GM23338 (cell line): ENCODE data around the gene SOX9. TPM values are rescaled to one million over a fixed set of nuclear protein-coding genes. Genes with fewer than 3 reads are reported as not detected.

Experiments used
- ATAC-seq: fragments of 200-7000 bp; cut with Tn5 transposase; 3 replicates; pipeline ENCODE4 v1.9.1; 2020
- DNase-seq: peaks from one replicate; pipeline ENCODE4 v3.0.0-alpha.2; 2015; ENCODE audit warnings: low spot score
- H2AFZ ChIP-seq: fragments of 200-600 bp; sonication (generic); 2 replicates; pipeline ENCODE4 v1.8.0; 2016; ENCODE audit warnings: antibody characterized with exemption, mild to moderate bottlenecking, moderate library complexity
- H3F3A ChIP-seq: fragments of 200-600 bp; sonication (generic); replicated peaks from 2 replicates; pipeline ENCODE4 v1.8.0; 2017; ENCODE audit warnings: antibody characterized with exemption, mixed run types, low read depth
- H3K27ac ChIP-seq: fragments of 200-600 bp; sonication (generic); 2 replicates; pipeline ENCODE4 v1.6.1; 2016; ENCODE audit warnings: low read depth
- H3K27me3 ChIP-seq: fragments of 200-600 bp; sonication (generic); 2 replicates; pipeline ENCODE4 v1.8.0; 2016; ENCODE audit warnings: mild to moderate bottlenecking, mixed run types, moderate library complexity; ENCODE audit not compliant: insufficient read depth
- H3K36me3 ChIP-seq: fragments of 200-600 bp; sonication (generic); 2 replicates; pipeline ENCODE4 v1.8.0; 2016; ENCODE audit warnings: mild to moderate bottlenecking; ENCODE audit not compliant: insufficient read depth
- H3K4me1 ChIP-seq: fragments of 200-600 bp; sonication (generic); 2 replicates; pipeline ENCODE4 v1.8.0; 2016; ENCODE audit warnings: mild to moderate bottlenecking, moderate library complexity; ENCODE audit not compliant: insufficient read depth
- H3K4me2 ChIP-seq: fragments of 200-600 bp; sonication (generic); 2 replicates; pipeline ENCODE4 v1.7.1; 2017; ENCODE audit warnings: mixed run types
- H3K4me3 ChIP-seq: fragments of 200-600 bp; sonication (generic); 2 replicates; pipeline ENCODE4 v1.6.1; 2016; ENCODE audit warnings: mixed run types
- H3K79me2 ChIP-seq: fragments of 200-600 bp; sonication (generic); replicated peaks from 2 replicates; pipeline ENCODE4 v1.8.0; 2017; ENCODE audit warnings: mild to moderate bottlenecking; ENCODE audit not compliant: insufficient read depth
- H3K9me2 ChIP-seq: fragments of 200-600 bp; sonication (generic); 2 replicates; pipeline ENCODE4 v1.8.0; 2017; ENCODE audit not compliant: insufficient read depth
- H4K20me1 ChIP-seq: fragments of 200-600 bp; sonication (generic); replicated peaks from 2 replicates; pipeline ENCODE4 v1.8.0; 2017; ENCODE audit warnings: mild to moderate bottlenecking; ENCODE audit not compliant: insufficient read depth
- H3K27ac Mint-ChIP-seq: 2 replicates; pipeline ENCODE4 v1.8.0; 2020; ENCODE audit warnings: inconsistent platforms, mild to moderate bottlenecking, moderate library complexity, mixed read lengths
- H3K27me3 Mint-ChIP-seq: 3 replicates; pipeline ENCODE4 v1.8.0; 2022; ENCODE audit warnings: low read depth, mild to moderate bottlenecking, moderate library complexity, mixed read lengths, inconsistent platforms; ENCODE audit not compliant: insufficient read depth, poor library complexity
- H3K36me3 Mint-ChIP-seq: 3 replicates; pipeline ENCODE4 v1.8.0; 2021; ENCODE audit warnings: low read depth, mild to moderate bottlenecking, inconsistent platforms, moderate library complexity, mixed read lengths
- H3K4me1 Mint-ChIP-seq: 3 replicates; pipeline ENCODE4 v1.8.0; 2020; ENCODE audit warnings: mild to moderate bottlenecking, inconsistent platforms, mixed read lengths
- H3K4me3 Mint-ChIP-seq: 3 replicates; pipeline ENCODE4 v1.8.0; 2021; ENCODE audit warnings: moderate library complexity, mild to moderate bottlenecking, inconsistent platforms, mixed read lengths
- H3K9me3 Mint-ChIP-seq: 3 replicates; pipeline ENCODE4 v1.8.0; 2020; ENCODE audit warnings: moderate library complexity, mild to moderate bottlenecking, inconsistent platforms, mixed read lengths
- CREB1 ChIP-seq: fragments of 250-450 bp; sonication (Bioruptor Pico); IDR thresholded peaks from 2 replicates; pipeline ENCODE4 v1.5.0; 2020; ENCODE audit warnings: low read depth, mild to moderate bottlenecking, moderate library complexity
- CTCF ChIP-seq, 2 experiments: fragments of 200-600 bp in 1 of 2; sonication (generic) in 1 of 2; conservative IDR thresholded peaks; 2 replicates each; pipeline versions ENCODE4 v1.5.1 to v1.6.1; 2016 to 2017; ENCODE audit warnings: antibody characterized with exemption in 2 of 2, low read depth in 2 of 2, mild to moderate bottlenecking in 2 of 2, moderate library complexity in 1 of 2
- ETS1 ChIP-seq: IDR thresholded peaks from 2 replicates; pipeline ENCODE4 v1.6.1; 2016; ENCODE audit warnings: antibody characterized with exemption
- EZH2 ChIP-seq: fragments of 200-600 bp; sonication (generic); IDR thresholded peaks from one replicate; pipeline ENCODE4 v1.8.0; 2017; ENCODE audit warnings: antibody characterized with exemption, mild to moderate bottlenecking, low read depth; ENCODE audit not compliant: unreplicated experiment
- NANOG ChIP-seq: IDR thresholded peaks from 2 replicates; pipeline ENCODE4 v1.6.1; 2016; ENCODE audit warnings: antibody characterized with exemption, borderline replicate concordance
- POLR2AphosphoS5 ChIP-seq: IDR thresholded peaks from 2 replicates; pipeline ENCODE4 v1.6.1; 2016; ENCODE audit warnings: antibody characterized with exemption, low read depth
- STAT1 ChIP-seq: IDR thresholded peaks from one replicate; pipeline ENCODE4 v1.6.1; 2016; ENCODE audit warnings: antibody characterized with exemption; ENCODE audit not compliant: unreplicated experiment
- ZNF114 ChIP-seq: fragments of 250-450 bp; sonication (Bioruptor Pico); IDR thresholded peaks from 2 replicates; pipeline ENCODE4 v1.5.0; 2020; ENCODE audit warnings: mild to moderate bottlenecking, moderate library complexity
- ZNF331 ChIP-seq: fragments of 250-450 bp; sonication (Bioruptor Pico); IDR thresholded peaks from 2 replicates; pipeline ENCODE4 v1.5.0; 2020; ENCODE audit warnings: low read depth, mild to moderate bottlenecking, moderate library complexity
- polyA plus RNA-seq: library from polyadenylated mRNA; unstranded; fragments of >200 nt; fragmentation: Nextera tagmentation; extraction: Ambion mirVana; gene quantifications from 2 replicates; pipeline ENCODE4 v1.2.1, GENCODE V29; 2016
- total RNA-seq: library from RNA; depleted of rRNA; stranded (reverse); fragments of >200 nt; shearing (Covaris generic); gene quantifications from 2 replicates; pipeline ENCODE4 v1.2.3, GENCODE V29; 2014
- TF ChIP-seq, protein P1 (sequence below): IDR thresholded peaks from one replicate; pipeline ENCODE4 v1.6.1; 2018; ENCODE audit warnings: antibody characterized with exemption; ENCODE audit not compliant: unreplicated experiment

Gene SOX9
- total and polyA plus RNA-seq, 2 experiments from 2014 or later: 4.4 TPM

DNA sequence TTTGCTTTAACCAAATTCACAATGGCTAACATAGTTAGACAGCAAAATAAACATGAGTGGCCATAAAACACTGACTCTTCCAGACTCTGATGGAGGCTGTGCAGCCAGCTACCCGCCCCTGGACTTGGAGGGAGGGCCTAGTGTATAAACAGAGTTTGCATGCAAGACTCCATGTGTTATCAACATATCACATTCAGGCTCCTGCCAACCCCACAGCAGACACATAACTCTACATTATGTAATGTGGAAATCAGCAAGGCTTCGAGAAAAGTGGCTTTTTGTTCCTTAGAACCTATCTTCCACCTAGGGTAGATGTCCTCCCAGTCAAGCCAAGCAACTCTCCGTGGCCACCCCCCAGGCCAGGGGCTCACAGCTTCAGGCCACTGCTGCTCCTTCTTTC, 19.3 kb upstream of the SOX9 start:
- Histone ChIP-seq H3K79me2 (no peaks in the 10 kb centered on the region), H3K4me3 (no peak overlapping the region), H3K4me1 (peaks cover 14% of the 10 kb centered on the region), H3K27ac (no peak overlapping the region), H3F3A (no peaks in the 10 kb centered on the region), H2AFZ (no peak overlapping the region), H3K27me3 (no peaks in the 10 kb centered on the region), H3K9me2 (peaks cover 10% of the 10 kb centered on the region), H3K4me2 (no peak overlapping the region), H4K20me1 (no peaks in the 10 kb centered on the region), H3K36me3 (no peaks in the 10 kb centered on the region)
- ATAC-seq (no peak), DNase-seq (no peak)
- no peak overlapping the region for H3K4me3 Mint-ChIP-seq
- H3K36me3 Mint-ChIP-seq: no peaks in the 10 kb centered on the region; the same call in 2 of the 3 replicates
- no peak for TF ChIP-seq ZNF331 (CRISPR knock-in tag)
- no peak for TF ChIP-seq ETS1
- TF ChIP-seq CTCF (conservative IDR thresholded peaks at IDR 0.05; ENCODE audit: low read depth in 2 of 2): no peak
- no peak for TF ChIP-seq CREB1 (CRISPR knock-in tag)
- no peak for TF ChIP-seq EZH2
- no peak for TF ChIP-seq POLR2AphosphoS5
- no peak overlapping the region for H3K27ac Mint-ChIP-seq
- peaks cover 6% of the 10 kb centered on the region for H3K27me3 Mint-ChIP-seq
- peaks cover 18% of the 10 kb centered on the region for H3K4me1 Mint-ChIP-seq
- no peaks in the 10 kb centered on the region; the same call in 2 of the 3 replicates for H3K9me3 Mint-ChIP-seq

- Mint-ChIP-seq H3K36me3 (no peaks in the 10 kb centered on the region; the same call in 2 of the 3 replicates), H3K27me3 (peaks cover 4% of the 10 kb centered on the region), H3K9me3 (no peaks in the 10 kb centered on the region; the same call in 2 of the 3 replicates), H3K27ac (no peak overlapping the region), H3K4me1 (peaks cover 26% of the 10 kb centered on the region), H3K4me3 (no peak overlapping the region)
- Histone ChIP-seq H3K36me3 (no peaks in the 10 kb centered on the region), H3K4me2 (no peak overlapping the region), H4K20me1 (no peaks in the 10 kb centered on the region), H3K9me2 (peaks cover 10% of the 10 kb centered on the region), H2AFZ (no peak overlapping the region), H3K27ac (no peak overlapping the region), H3K27me3 (no peaks in the 10 kb centered on the region), H3K4me3 (no peak overlapping the region), H3K79me2 (no peaks in the 10 kb centered on the region), H3F3A (no peaks in the 10 kb centered on the region), H3K4me1 (peaks cover 21% of the 10 kb centered on the region)
- ATAC-seq (no peak), DNase-seq (no peak)
- TF ChIP-seq POLR2AphosphoS5: no peak
- no peak for TF ChIP-seq STAT1
- no peak for TF ChIP-seq CREB1 (CRISPR knock-in tag)
- no peak for TF ChIP-seq ETS1
- no peak for TF ChIP-seq NANOG
- no peak for TF ChIP-seq CTCF (conservative IDR thresholded peaks at IDR 0.05; ENCODE audit: low read depth in 2 of 2)
- TF ChIP-seq, protein P1, sequence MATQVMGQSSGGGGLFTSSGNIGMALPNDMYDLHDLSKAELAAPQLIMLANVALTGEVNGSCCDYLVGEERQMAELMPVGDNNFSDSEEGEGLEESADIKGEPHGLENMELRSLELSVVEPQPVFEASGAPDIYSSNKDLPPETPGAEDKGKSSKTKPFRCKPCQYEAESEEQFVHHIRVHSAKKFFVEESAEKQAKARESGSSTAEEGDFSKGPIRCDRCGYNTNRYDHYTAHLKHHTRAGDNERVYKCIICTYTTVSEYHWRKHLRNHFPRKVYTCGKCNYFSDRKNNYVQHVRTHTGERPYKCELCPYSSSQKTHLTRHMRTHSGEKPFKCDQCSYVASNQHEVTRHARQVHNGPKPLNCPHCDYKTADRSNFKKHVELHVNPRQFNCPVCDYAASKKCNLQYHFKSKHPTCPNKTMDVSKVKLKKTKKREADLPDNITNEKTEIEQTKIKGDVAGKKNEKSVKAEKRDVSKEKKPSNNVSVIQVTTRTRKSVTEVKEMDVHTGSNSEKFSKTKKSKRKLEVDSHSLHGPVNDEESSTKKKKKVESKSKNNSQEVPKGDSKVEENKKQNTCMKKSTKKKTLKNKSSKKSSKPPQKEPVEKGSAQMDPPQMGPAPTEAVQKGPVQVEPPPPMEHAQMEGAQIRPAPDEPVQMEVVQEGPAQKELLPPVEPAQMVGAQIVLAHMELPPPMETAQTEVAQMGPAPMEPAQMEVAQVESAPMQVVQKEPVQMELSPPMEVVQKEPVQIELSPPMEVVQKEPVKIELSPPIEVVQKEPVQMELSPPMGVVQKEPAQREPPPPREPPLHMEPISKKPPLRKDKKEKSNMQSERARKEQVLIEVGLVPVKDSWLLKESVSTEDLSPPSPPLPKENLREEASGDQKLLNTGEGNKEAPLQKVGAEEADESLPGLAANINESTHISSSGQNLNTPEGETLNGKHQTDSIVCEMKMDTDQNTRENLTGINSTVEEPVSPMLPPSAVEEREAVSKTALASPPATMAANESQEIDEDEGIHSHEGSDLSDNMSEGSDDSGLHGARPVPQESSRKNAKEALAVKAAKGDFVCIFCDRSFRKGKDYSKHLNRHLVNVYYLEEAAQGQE: no peak
- no peak for TF ChIP-seq ZNF331 (CRISPR knock-in tag)
- no peak for TF ChIP-seq ZNF114 (CRISPR knock-in tag)
These were observed 18.5 kb upstream of the SOX9 start for GRCh38 chr17:72102366-72102765.
